Fibroblast of gingiva (primary cell): Measurements from ENCODE around the gene TGFBR3.

Source experiments
- DNase-seq: peaks from one replicate; pipeline ENCODE4 v3.0.0-alpha.2; 2011; ENCODE audit warnings: low read depth

TGFBR3 gene

GRCh38 chr1:91684481-91685196, 201.3 kb downstream of the TGFBR3 start:
- peak; percentile 33 for DNase-seq

GRCh38 chr1:91683598-91683951, 202.4 kb downstream of the TGFBR3 start:
- DNase-seq: no peak

GRCh38 chr1:91682882-91683597, 202.9 kb downstream of the TGFBR3 start:
- DNase-seq: no peak

GRCh38 chr1:91680556-91681155, 205.3 kb downstream of the TGFBR3 start:
- DNase-seq: no peak

GRCh38 chr1:91679446-91679845, 206.5 kb downstream of the TGFBR3 start:
- no peak for DNase-seq

- no peak for DNase-seq
Measured at GRCh38 chr1:91676030-91676429, 209.9 kb downstream of the TGFBR3 start.

- no peak for DNase-seq
Measured at GRCh38 chr1:91674107-91674506, 211.8 kb downstream of the TGFBR3 start.

- peak; percentile 75 for DNase-seq
Measured at GRCh38 chr1:91673613-91674012, 212.3 kb downstream of the TGFBR3 start.

- no peak for DNase-seq
Measured at GRCh38 chr1:91672601-91673161, 213.3 kb downstream of the TGFBR3 start.

GRCh38 chr1:91670781-91671180, 215.2 kb downstream of the TGFBR3 start:
- no peak for DNase-seq

GRCh38 chr1:91669584-91670350, 216.2 kb downstream of the TGFBR3 start:
- no peak for DNase-seq

- DNase-seq: peak; percentile 20
Measured at GRCh38 chr1:91666651-91667050, 219.3 kb downstream of the TGFBR3 start.

GRCh38 chr1:91661121-91661520, 224.8 kb downstream of the TGFBR3 start:
- DNase-seq: no peak

- no peak for DNase-seq
Measured at GRCh38 chr1:91660708-91661107, 225.2 kb downstream of the TGFBR3 start.

- no peak for DNase-seq
Measured at GRCh38 chr1:91655912-91656449, 230.0 kb downstream of the TGFBR3 start.

- no peak for DNase-seq
Measured at GRCh38 chr1:91653183-91653582, 232.8 kb downstream of the TGFBR3 start.

- peak; percentile 53 for DNase-seq
Measured at GRCh38 chr1:91651661-91652071, 234.3 kb downstream of the TGFBR3 start.

- DNase-seq: peak; percentile 22
Measured at GRCh38 chr1:91651243-91651642, 234.7 kb downstream of the TGFBR3 start.

GRCh38 chr1:91650764-91651163, 235.2 kb downstream of the TGFBR3 start:
- peak; percentile 96 for DNase-seq

GRCh38 chr1:91647061-91647460, 238.9 kb downstream of the TGFBR3 start:
- DNase-seq: no peak

- no peak for DNase-seq
Measured at GRCh38 chr1:91645031-91645430, 240.9 kb downstream of the TGFBR3 start.

GRCh38 chr1:91643431-91643830, 242.5 kb downstream of the TGFBR3 start:
- no peak for DNase-seq
